Psoas muscle (tissue), 8 donors: Measurements from ENCODE around the gene ELAVL2. TPM values are rescaled to one million over a fixed set of nuclear protein-coding genes. Genes with fewer than 3 reads are reported as not detected.

ENCODE experiments used
- ATAC-seq, 4 donors: fragments of 200-7000 bp; cut with Tn5 transposase; one replicate each; pipeline ENCODE4 v1.9.1; 2020; ENCODE audit warnings: moderate library complexity in 3 of 4, mild to moderate bottlenecking in 2 of 4
- DNase-seq, 2 donors: peaks; one replicate each; pipeline ENCODE4 v3.0.0-alpha.2; 2020
- H3K27ac ChIP-seq: fragments of 200-600 bp; one replicate; pipeline ENCODE4 v1.8.0; 2022
- H3K27me3 ChIP-seq, 3 donors: fragments of 200-600 bp in 1 of 3; one replicate each; pipeline versions ENCODE4 v1.6.1 to v1.8.0; 2013 to 2022; ENCODE audit warnings: low read length in 2 of 3, mild to moderate bottlenecking in 2 of 3, moderate library complexity in 1 of 3; ENCODE audit not compliant: insufficient read depth in 3 of 3
- H3K36me3 ChIP-seq, 2 donors: fragments of 200-600 bp in 1 of 2; one replicate each; pipeline versions ENCODE4 v1.6.1 to v1.8.0; 2013 to 2022; ENCODE audit warnings: low read depth in 1 of 2, mild to moderate bottlenecking in 1 of 2, moderate library complexity in 1 of 2; ENCODE audit not compliant: insufficient read depth in 1 of 2
- H3K4me1 ChIP-seq: fragments of 200-600 bp; one replicate; pipeline ENCODE4 v1.8.0; 2022
- H3K4me3 ChIP-seq: fragments of 200-600 bp; one replicate; pipeline ENCODE4 v1.8.0; 2022; ENCODE audit warnings: mild to moderate bottlenecking
- H3K9me3 ChIP-seq: fragments of 200-600 bp; one replicate; pipeline ENCODE4 v1.8.0; 2022
- CTCF ChIP-seq: fragments of 200-600 bp; IDR thresholded peaks from one replicate; pipeline ENCODE4 v1.8.0; 2022; ENCODE audit warnings: antibody characterized with exemption
- WGBS, 3 donors: extraction: QIAGEN DNeasy Blood & Tissue Kit; methylation state at CpG; one replicate each; pipeline versions ENCODE4 v1.1.6 to v1.1.7; 2013; 5-methylcytosine and 5-hydroxymethylcytosine counted together
- intact Hi-C, 2 donors: fragments of 100-400 bp; cut with DNase I; formaldehyde crosslinking; loops; one replicate each; pipeline versions ENCODE4 v1.11.0 to v1.14.2; 2022
- polyA plus RNA-seq, 3 donors: library from polyadenylated mRNA; stranded (reverse); fragments of 200-250 nt; gene quantifications; one replicate each; pipeline ENCODE4 v1.2.3, GENCODE V29; 2013
- total RNA-seq, 4 donors: library from RNA; stranded (reverse); fragmentation: NEBNext Ultra II Directional in 2 of 4; extraction: Animal tissue kit (Norgen Biotek cat#: 25700) in 2 of 4; gene quantifications; one replicate each; pipeline versions ENCODE4 v1.2.1 to v1.2.4, GENCODE V29; 2021 to 2023
- donor health status: healthy with polysubstance abuse.
- donor health status: DM: no; HTN: no; CAD: no; lungs with moderate emphysema.
- donor health status: Bipolar disorder and iron deficiency.
- donor health status: healthy.
- donor health status: DM: yes; HTN: yes; CAD: no.
- donor health status: DM: no; HTN: no; CAD: no.
- donor health status: DM: no; HTN: no; CAD: no.
- donor health status: DM: yes; HTN: yes; CAD: no.

ELAVL2 gene
- total and polyA plus RNA-seq, 7 donors, result 0.03 to 0.32 (median 0.04) TPM; not detected in 4

GRCh38 chr9:23747088-23748075, 78.7 kb downstream of the ELAVL2 start:
- Histone ChIP-seq H3K9me3 (no peaks in the 10 kb centered on the region), H3K4me1 (no peaks in the 10 kb centered on the region), H3K36me3 (no peaks in the 10 kb centered on the region), H3K27ac (no peak overlapping the region), H3K4me3 (no peak overlapping the region), H3K27me3 (no peaks in the 10 kb centered on the region)
- ATAC-seq (no peak), DNase-seq (no peak)
- intact Hi-C loops, result no loop called here
- 66 to 70% (median 69%) methylated on average over 5 of the region's 5 CpGs for WGBS, 3 donors
- TF ChIP-seq CTCF, result no peak

GRCh38 chr9:23746317-23746716, 79.7 kb downstream of the ELAVL2 start:
- H3K4me3 ChIP-seq, result no peak overlapping the region
- ATAC-seq, result no peak
- 61 to 73% (median 65%) methylated on average over 2 of the region's 2 CpGs for WGBS, 3 donors
- no peaks in the 10 kb centered on the region for H3K36me3 ChIP-seq
- H3K27ac ChIP-seq, result no peak overlapping the region
- intact Hi-C loops, result no loop called here
- no peak for DNase-seq
- no peaks in the 10 kb centered on the region for H3K4me1 ChIP-seq
- H3K27me3 ChIP-seq, result no peaks in the 10 kb centered on the region
- no peak for TF ChIP-seq CTCF
- no peaks in the 10 kb centered on the region for H3K9me3 ChIP-seq

GRCh38 chr9:23743036-23743435, 83.0 kb downstream of the ELAVL2 start:
- no peak for ATAC-seq
- no peak overlapping the region for H3K27ac ChIP-seq
- H3K4me3 ChIP-seq, result no peak overlapping the region
- no peaks in the 10 kb centered on the region for H3K4me1 ChIP-seq
- H3K27me3 ChIP-seq, result no peaks in the 10 kb centered on the region
- H3K36me3 ChIP-seq, result no peaks in the 10 kb centered on the region
- no peak for DNase-seq
- no peak for TF ChIP-seq CTCF
- no peaks in the 10 kb centered on the region for H3K9me3 ChIP-seq
- 75 to 79% (median 77%) methylated on average over 3 of the region's 3 CpGs for WGBS, 3 donors
- intact Hi-C loops, result no loop called here

- WGBS, 3 donors, result 20 to 35% (median 33%) methylated on average over 1 of the region's 1 CpG
- intact Hi-C loops, result no loop called here
- no peaks in the 10 kb centered on the region for H3K9me3 ChIP-seq
Observed at GRCh38 chr9:23741351-23741750, 84.7 kb downstream of the ELAVL2 start.

More at GRCh38 chr9:23741351-23741750, 84.7 kb downstream of the ELAVL2 start:
- H3K27me3 ChIP-seq, result no peaks in the 10 kb centered on the region
- no peak for TF ChIP-seq CTCF
- DNase-seq (no peak), ATAC-seq (no peak)
- no peaks in the 10 kb centered on the region for H3K4me1 ChIP-seq
- no peak overlapping the region for H3K4me3 ChIP-seq
- no peaks in the 10 kb centered on the region for H3K36me3 ChIP-seq
- H3K27ac ChIP-seq, result no peak overlapping the region
